KMS-11 (cell line): ENCODE data around the gene SLA2.

Source experiments
- H2AFZ ChIP-seq: fragments of 200-600 bp; sonication (generic); 2 replicates; pipeline ENCODE4 v1.6.1; 2016; ENCODE audit warnings: antibody characterized with exemption, mixed run types, low read depth
- H3K27ac ChIP-seq: fragments of 200-600 bp; sonication (generic); 2 replicates; pipeline ENCODE4 v1.6.1; 2016; ENCODE audit warnings: mild to moderate bottlenecking, mixed run types
- H3K27me3 ChIP-seq: fragments of 200-600 bp; sonication (generic); 2 replicates; pipeline ENCODE4 v1.6.1; 2017; ENCODE audit warnings: mild to moderate bottlenecking, low read depth, mixed run types, moderate library complexity; ENCODE audit not compliant: insufficient read depth
- H3K36me3 ChIP-seq: fragments of 200-600 bp; sonication (generic); 2 replicates; pipeline ENCODE4 v1.6.1; 2017; ENCODE audit warnings: mild to moderate bottlenecking, mixed run types; ENCODE audit not compliant: insufficient read depth
- H3K4me1 ChIP-seq: fragments of 200-600 bp; sonication (generic); 2 replicates; pipeline ENCODE4 v1.6.1; 2016; ENCODE audit warnings: mild to moderate bottlenecking, low read depth, mixed run types; ENCODE audit not compliant: poor library complexity, severe bottlenecking
- H3K4me2 ChIP-seq: fragments of 200-600 bp; sonication (generic); 2 replicates; pipeline ENCODE4 v1.7.0; 2016; ENCODE audit warnings: mild to moderate bottlenecking, mixed run types
- H3K4me3 ChIP-seq: fragments of 200-600 bp; sonication (generic); IDR thresholded peaks from 2 replicates; pipeline ENCODE4 v1.6.1; 2017; ENCODE audit warnings: low read depth, low read length, mixed read lengths; ENCODE audit not compliant: insufficient read depth
- H3K79me2 ChIP-seq: fragments of 200-600 bp; sonication (generic); 2 replicates; pipeline ENCODE4 v1.6.1; 2016; ENCODE audit warnings: low read depth, mixed run types; ENCODE audit not compliant: insufficient read depth
- H3K9ac ChIP-seq: fragments of 200-600 bp; sonication (generic); 2 replicates; pipeline ENCODE4 v1.6.1; 2016; ENCODE audit warnings: mild to moderate bottlenecking, mixed run types
- H4K20me1 ChIP-seq: fragments of 200-600 bp; sonication (generic); 2 replicates; pipeline ENCODE4 v1.6.1; 2016; ENCODE audit warnings: mild to moderate bottlenecking, mixed run types; ENCODE audit not compliant: insufficient read depth
- CTCF ChIP-seq: fragments of 200-600 bp; sonication (generic); conservative IDR thresholded peaks from 2 replicates; pipeline ENCODE4 v1.6.1; 2017; ENCODE audit warnings: low read depth, mild to moderate bottlenecking, antibody characterized with exemption, low read length, moderate library complexity, mixed read lengths

SLA2 gene

DNA sequence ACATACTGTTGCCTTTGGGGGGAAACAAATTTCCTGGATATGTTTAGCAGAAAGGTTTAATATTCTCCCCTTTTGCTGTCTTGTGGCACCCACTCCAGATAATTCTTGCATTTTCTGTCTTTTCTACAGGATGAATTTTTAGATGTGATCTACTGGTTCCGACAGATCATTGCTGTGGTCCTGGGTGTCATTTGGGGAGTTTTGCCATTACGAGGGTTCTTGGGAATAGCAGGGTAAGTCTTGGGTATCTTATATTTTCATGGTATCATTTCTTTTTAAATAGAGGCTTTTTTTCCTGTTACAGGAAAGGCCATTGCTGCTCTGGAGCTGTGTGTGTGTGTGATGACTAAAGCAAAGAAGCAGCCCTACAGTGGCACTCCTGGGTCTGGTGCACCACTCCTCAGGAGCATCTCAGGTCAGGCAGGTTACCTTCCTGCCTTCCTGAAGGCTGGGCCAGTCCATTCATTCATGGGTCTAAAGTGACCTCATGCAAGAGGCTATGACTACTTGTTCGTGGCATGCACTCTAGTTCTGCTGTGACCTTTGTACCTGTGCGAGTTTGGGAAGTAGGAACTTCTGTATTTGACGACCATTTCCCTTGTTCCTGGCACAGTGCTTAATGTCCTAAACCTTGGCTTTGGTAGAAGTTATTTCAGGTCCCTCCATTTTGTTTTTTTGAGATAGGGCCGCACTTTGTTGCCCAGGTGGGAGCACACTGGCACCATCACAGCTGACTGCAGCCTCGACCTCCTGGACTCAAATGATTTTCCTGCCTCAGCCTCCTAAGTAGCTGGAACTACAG lies 38.2 kb downstream of the SLA2 start:
- Histone ChIP-seq H3K27ac (peak overlapping the region; percentile 84; the same call in 1 of the 2 replicates), H3K4me3 (no peak overlapping the region)

DNA sequence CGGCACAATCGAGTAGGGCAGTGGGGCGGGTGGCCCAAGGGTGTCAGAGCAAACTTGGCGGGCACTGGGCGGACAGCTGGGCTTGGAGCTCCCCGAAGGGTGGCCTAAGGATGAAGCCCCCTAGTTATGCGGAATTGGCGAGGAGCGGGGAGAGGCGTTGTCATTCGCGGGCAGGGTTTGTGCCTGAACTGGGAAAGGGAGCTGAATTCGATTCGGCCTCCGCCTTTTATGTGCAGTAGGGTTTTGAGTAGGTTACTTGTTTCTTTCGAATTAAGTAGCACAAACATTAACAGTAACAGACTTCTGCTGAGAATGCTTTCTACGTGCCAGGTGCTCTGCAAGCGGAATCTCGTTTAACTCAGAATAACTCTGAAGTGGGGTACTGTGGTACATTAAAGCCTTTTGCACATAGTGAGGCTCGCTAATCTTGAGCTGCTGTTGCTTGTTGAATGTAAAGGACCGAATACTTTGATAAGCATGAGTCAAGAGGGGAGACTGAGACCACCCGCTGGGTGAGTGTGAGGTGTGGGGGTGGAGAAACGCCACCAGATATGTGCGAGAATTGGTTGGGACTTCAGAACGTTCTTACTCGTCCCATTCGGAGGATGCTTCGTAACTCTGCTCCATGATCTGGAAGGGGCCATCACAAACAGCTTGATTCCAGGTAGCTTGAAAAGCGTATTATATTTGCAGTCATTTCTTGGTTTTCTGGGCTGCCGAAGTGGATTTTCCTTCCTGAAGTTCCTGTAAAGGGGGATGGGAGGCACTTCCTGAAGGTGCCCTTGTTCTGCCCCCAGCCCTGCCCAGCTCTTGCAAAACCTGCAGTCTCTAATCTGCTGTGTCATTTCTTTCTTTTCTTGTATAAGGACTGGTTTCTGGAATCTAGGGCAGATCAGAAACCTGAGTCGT lies 39.6 kb downstream of the SLA2 start:
- H2AFZ ChIP-seq, result no peak overlapping the region; the same call in 1 of the 2 replicates
- H3K4me3 ChIP-seq, result no peak overlapping the region
- TF ChIP-seq CTCF, result no peak
- H4K20me1 ChIP-seq, result peaks cover 8% of the 10 kb centered on the region; the same call in 1 of the 2 replicates
- H3K36me3 ChIP-seq, result peaks cover 20% of the 10 kb centered on the region; the same call in 1 of the 2 replicates
- H3K27me3 ChIP-seq, result no peaks in the 10 kb centered on the region
- H3K79me2 ChIP-seq, result peaks cover 49% of the 10 kb centered on the region
- peak overlapping the region; percentile 92 for H3K4me2 ChIP-seq
- H3K27ac ChIP-seq, result peak overlapping the region; percentile 84
- H3K9ac ChIP-seq, result peak overlapping the region; percentile 86
- peaks cover 26% of the 10 kb centered on the region for H3K4me1 ChIP-seq

More for the DNA sequence above, 38.2 kb downstream of the SLA2 start:
- Histone ChIP-seq H4K20me1 (peaks cover 8% of the 10 kb centered on the region; the same call in 1 of the 2 replicates), H3K27me3 (no peaks in the 10 kb centered on the region), H2AFZ (no peak overlapping the region), H3K79me2 (peaks cover 49% of the 10 kb centered on the region), H3K4me2 (peak overlapping the region; percentile 92), H3K36me3 (peaks cover 20% of the 10 kb centered on the region; the same call in 1 of the 2 replicates), H3K4me1 (peaks cover 32% of the 10 kb centered on the region), H3K9ac (peak overlapping the region; percentile 86; the same call in 1 of the 2 replicates)
- TF ChIP-seq CTCF, result no peak

DNA sequence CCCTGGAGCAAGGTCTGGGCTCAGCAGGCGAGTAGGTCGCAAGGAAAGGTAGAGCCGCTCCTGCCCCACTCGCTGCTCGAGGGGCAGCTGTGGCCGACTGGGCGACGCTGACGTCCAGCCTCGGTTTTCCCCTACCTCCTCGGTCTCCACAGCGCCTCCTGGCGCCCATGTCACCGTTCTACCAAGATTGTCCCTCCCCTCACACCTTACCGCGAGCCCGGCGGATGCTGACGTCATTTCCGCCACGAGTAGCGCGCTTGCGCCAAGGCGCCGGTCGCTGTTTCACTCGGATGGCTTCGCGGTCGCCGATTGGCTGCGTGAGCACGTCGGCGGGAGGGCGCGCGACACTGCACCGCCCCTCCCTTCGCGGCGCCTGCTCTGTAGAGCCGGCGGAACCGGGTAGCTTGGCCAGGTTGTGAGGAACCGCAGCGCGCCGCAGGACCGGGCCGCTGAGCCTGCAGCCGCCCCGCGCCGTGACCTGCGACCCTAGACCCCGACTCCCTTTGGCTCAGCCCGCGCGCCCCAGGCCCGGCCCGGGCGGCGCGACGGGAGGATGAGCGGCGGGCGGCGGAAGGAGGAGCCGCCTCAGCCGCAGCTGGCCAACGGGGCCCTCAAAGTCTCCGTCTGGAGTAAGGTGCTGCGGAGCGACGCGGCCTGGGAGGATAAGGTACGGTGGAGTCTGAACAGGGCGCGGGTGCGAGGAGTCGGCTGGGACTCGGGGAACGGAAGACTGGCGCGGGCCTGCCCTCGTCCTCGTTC lies 40.4 kb downstream of the SLA2 start, which contains the start of gene RAB5IF:
RAB5IF (plus strand) TSS at position 381 of the 759 bp plus-strand sequence; CDS start at position 554, 173 bp downstream.
- H3K9ac ChIP-seq, result peak within 1 kb of the TSS; percentile 86
- H4K20me1 ChIP-seq, result peaks cover 8% of the 10 kb centered on the region; the same call in 1 of the 2 replicates
- peak within 1 kb of the TSS; percentile 96 for H3K4me2 ChIP-seq
- H3K4me3 ChIP-seq, result no peak within 1 kb of the TSS
- peaks cover 20% of the 10 kb centered on the region; the same call in 1 of the 2 replicates for H3K36me3 ChIP-seq
- peak; percentile 87 for TF ChIP-seq CTCF
- H3K79me2 ChIP-seq, result peaks cover 47% of the 10 kb centered on the region
- peak within 1 kb of the TSS; percentile 62 for H2AFZ ChIP-seq
- H3K27ac ChIP-seq, result peak within 1 kb of the TSS; percentile 84
- H3K27me3 ChIP-seq, result no peaks in the 10 kb centered on the region
- peaks cover 22% of the 10 kb centered on the region for H3K4me1 ChIP-seq

- no peaks in the 10 kb centered on the region for H3K27me3 ChIP-seq
- peak overlapping the region; percentile 84 for H3K27ac ChIP-seq
- peaks cover 41% of the 10 kb centered on the region for H3K79me2 ChIP-seq
- H3K36me3 ChIP-seq, result peaks cover 17% of the 10 kb centered on the region; the same call in 1 of the 2 replicates
- peaks cover 8% of the 10 kb centered on the region; the same call in 1 of the 2 replicates for H4K20me1 ChIP-seq
- TF ChIP-seq CTCF, result no peak
- H3K4me2 ChIP-seq, result peak overlapping the region; percentile 96
- peak overlapping the region; percentile 62 for H2AFZ ChIP-seq
- H3K4me3 ChIP-seq, result no peak overlapping the region
- H3K9ac ChIP-seq, result peak overlapping the region; percentile 86
- H3K4me1 ChIP-seq, result peaks cover 25% of the 10 kb centered on the region
Measured at GRCh38 chr20:36604952-36605398, 41.0 kb downstream of the SLA2 start.
